22Rv1 (cell line): ENCODE results near the gene KAT7.

ENCODE experiments used
- CTCF ChIP-seq: fragments of 450-650 bp; IDR thresholded peaks from 2 replicates; pipeline ENCODE4 v1.5.1; 2017; ENCODE audit warnings: mild to moderate bottlenecking
- ZFX ChIP-seq: fragments of 450-650 bp; IDR thresholded peaks from 2 replicates; pipeline ENCODE4 v1.6.1; 2017; ENCODE audit warnings: antibody characterized with exemption, borderline replicate concordance

DNA sequence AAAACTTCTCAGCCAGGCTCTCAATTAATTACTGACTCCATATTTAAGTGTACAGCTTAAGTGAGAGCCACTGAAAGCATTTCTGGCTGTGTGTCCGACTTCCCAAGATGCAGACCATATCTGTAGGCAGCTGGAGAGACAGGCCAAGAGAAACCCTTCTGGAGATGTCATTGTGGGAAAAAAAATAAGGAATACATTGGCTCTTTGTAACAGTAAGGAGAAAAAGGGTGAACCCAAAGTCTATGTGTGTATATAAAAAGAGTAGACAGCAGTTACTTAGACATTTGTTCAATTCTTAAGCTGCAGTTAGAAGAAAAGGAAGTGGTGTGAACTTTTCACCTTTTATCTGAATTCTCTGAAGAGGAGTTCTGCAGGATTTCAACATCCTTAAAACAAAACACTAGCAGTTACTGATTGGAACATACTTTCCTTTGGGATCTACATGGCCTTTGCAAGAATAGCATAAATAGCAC is 46.3 kb upstream of the KAT7 start:
- TF ChIP-seq CTCF = no peak
- TF ChIP-seq ZFX = no peak
